Natural killer cell (primary cell): ENCODE measurements around the gene KCTD11. TPM values are rescaled to one million over a fixed set of nuclear protein-coding genes. Genes with fewer than 3 reads are reported as not detected.
"Not testable (repeated sequence)": the region's sequence is repeated elsewhere in the genome, so short reads cannot be mapped to it uniquely, and the experiment has no call there.

Source experiments
- ATAC-seq, 3 donors: fragments of 150-1000 bp in 2 of 3; fragments of 200-7000 bp in 1 of 3; cut with Tn5 transposase; 1 replicate in 1 of 3; 2 replicates in 2 of 3; pipeline ENCODE4 v1.10.0; 2021; ENCODE audit warnings: mild to moderate bottlenecking in 2 of 3, moderate library complexity in 2 of 3
- DNase-seq, 2 donors: peaks; one replicate each; pipeline versions ENCODE4 v3.0.0 to v3.0.0-alpha.2; 2013 to 2021; ENCODE audit warnings: mixed read lengths in 1 of 2
- H3K27ac ChIP-seq: one replicate; pipeline ENCODE4 v1.5.1; 2013; ENCODE audit warnings: mild to moderate bottlenecking, low read length
- H3K27me3 ChIP-seq: one replicate; pipeline ENCODE4 v1.6.1; 2013; ENCODE audit warnings: low read length; ENCODE audit not compliant: control insufficient read depth, insufficient read depth
- H3K36me3 ChIP-seq: one replicate; pipeline ENCODE4 v1.6.1; 2013; ENCODE audit warnings: low read length; ENCODE audit not compliant: control insufficient read depth, insufficient read depth
- H3K4me1 ChIP-seq: one replicate; pipeline ENCODE4 v1.6.1; 2013; ENCODE audit warnings: low read length; ENCODE audit not compliant: control insufficient read depth, insufficient read depth
- H3K4me3 ChIP-seq: one replicate; pipeline ENCODE4 v1.5.1; 2013; ENCODE audit warnings: low read length
- H3K9me3 ChIP-seq: one replicate; pipeline ENCODE4 v1.6.1; 2013; ENCODE audit warnings: low read length; ENCODE audit not compliant: control insufficient read depth, insufficient read depth
- H3K27ac Mint-ChIP-seq, 2 donors: one replicate each; pipeline ENCODE4 v1.8.0; 2022; ENCODE audit warnings: mild to moderate bottlenecking in 2 of 2, mixed read lengths in 2 of 2, moderate library complexity in 1 of 2
- H3K27me3 Mint-ChIP-seq, 2 donors: one replicate each; pipeline ENCODE4 v1.8.0; 2022; ENCODE audit warnings: low read depth in 2 of 2, mixed read lengths in 2 of 2
- H3K36me3 Mint-ChIP-seq: one replicate; pipeline ENCODE4 v1.8.0; 2022; ENCODE audit warnings: mixed read lengths
- H3K4me1 Mint-ChIP-seq, 2 donors: one replicate each; pipeline ENCODE4 v1.8.0; 2022; ENCODE audit warnings: mixed read lengths in 2 of 2
- H3K4me3 Mint-ChIP-seq: one replicate; pipeline ENCODE4 v1.8.0; 2022; ENCODE audit warnings: mild to moderate bottlenecking, moderate library complexity, mixed read lengths
- H3K9me3 Mint-ChIP-seq, 2 donors: one replicate each; pipeline ENCODE4 v1.8.0; 2022; ENCODE audit warnings: mixed read lengths in 2 of 2
- CTCF ChIP-seq: fragments of 200-600 bp; IDR thresholded peaks from one replicate; pipeline ENCODE4 v1.8.0; 2022; ENCODE audit warnings: antibody characterized with exemption
- WGBS: methylation state at CpG from one replicate; pipeline ENCODE4 v1.1.7; 2013; ENCODE audit warnings: missing lambda C conversion rate; ENCODE audit not compliant: insufficient coverage; 5-methylcytosine and 5-hydroxymethylcytosine counted together
- intact Hi-C: fragments of 100-400 bp; cut with micrococcal nuclease; formaldehyde crosslinking; loops from one replicate; pipeline ENCODE4 v1.14.2; 2022
- total RNA-seq, 4 donors: library from RNA; stranded (reverse); fragments of 120-200 nt in 1 of 4; gene quantifications; one replicate each; pipeline versions ENCODE4 v1.2.3 to v1.2.4, GENCODE V29; 2013 to 2022

KCTD11 gene
- total RNA-seq, 3 donors from 2014 or later (not counting 1 experiment from before 2014, with no cell fraction given) = 5.6 to 9.7 (median 8.3) TPM

GRCh38 chr17:7356756-7357155 is 4.8 kb downstream of the KCTD11 start:
- Mint-ChIP-seq H3K4me3 (no peak overlapping the region), H3K27ac (no peak overlapping the region), H3K9me3 (no peaks in the 10 kb centered on the region), H3K36me3 (no peaks in the 10 kb centered on the region), H3K4me1 (peaks cover 9 to 33% of the 10 kb centered on the region in 2 donors), H3K27me3 (peaks cover 0 to 1% of the 10 kb centered on the region in 2 donors)
- ATAC-seq (no peak), DNase-seq (no peak)
- intact Hi-C loops = loop anchor here (1.0 to 10.0 kb wide), 2 partner anchors 205 to 328 kb away; partner anchors contain the start of genes SENP3, TP53 and WRAP53
- Histone ChIP-seq H3K36me3 (no peaks in the 10 kb centered on the region), H3K4me3 (no peak overlapping the region), H3K4me1 (peaks cover 37% of the 10 kb centered on the region), H3K9me3 (no peaks in the 10 kb centered on the region), H3K27me3 (no peaks in the 10 kb centered on the region), H3K27ac (no peak overlapping the region)
- 87% methylated on average over 8 of the region's 8 CpGs for WGBS
- TF ChIP-seq CTCF = no peak

GRCh38 chr17:7357381-7357780 is 5.4 kb downstream of the KCTD11 start:
- 94% methylated on average over 1 of the region's 2 CpGs for WGBS
- TF ChIP-seq CTCF = no peak
- ATAC-seq (no peak), DNase-seq (no peak)
- Mint-ChIP-seq H3K27me3 (peaks cover 0 to 6% of the 10 kb centered on the region in 2 donors), H3K9me3 (no peaks in the 10 kb centered on the region), H3K36me3 (no peaks in the 10 kb centered on the region), H3K27ac (no peak overlapping the region), H3K4me1 (peaks cover 7 to 30% of the 10 kb centered on the region in 2 donors), H3K4me3 (no peak overlapping the region)
- Histone ChIP-seq H3K4me1 (peaks cover 33% of the 10 kb centered on the region), H3K4me3 (no peak overlapping the region), H3K9me3 (no peaks in the 10 kb centered on the region), H3K36me3 (no peaks in the 10 kb centered on the region), H3K27me3 (no peaks in the 10 kb centered on the region), H3K27ac (no peak overlapping the region)
- intact Hi-C loops = loop anchor here (10.0 kb wide), 1 partner anchor 327 kb away; the partner anchor contains the start of genes TP53 and WRAP53

GRCh38 chr17:7361906-7362305 is 9.9 kb downstream of the KCTD11 start:
- no peak for ATAC-seq
- Mint-ChIP-seq H3K27ac (no peak overlapping the region), H3K36me3 (no peaks in the 10 kb centered on the region), H3K4me1 (peaks cover 0 to 3% of the 10 kb centered on the region in 2 donors), H3K4me3 (no peak overlapping the region), H3K9me3 (no peaks in the 10 kb centered on the region), H3K27me3 (peaks cover 0 to 6% of the 10 kb centered on the region in 2 donors)
- Histone ChIP-seq H3K27me3 (no peaks in the 10 kb centered on the region), H3K9me3 (no peaks in the 10 kb centered on the region), H3K4me3 (no peak overlapping the region), H3K4me1 (no peaks in the 10 kb centered on the region), H3K27ac (no peak overlapping the region), H3K36me3 (no peaks in the 10 kb centered on the region)
- DNase-seq = no peak
- WGBS = 52% methylated on average over 3 of the region's 3 CpGs
- no peak for TF ChIP-seq CTCF
- intact Hi-C loops = no loop called here

GRCh38 chr17:7363311-7363710 is 11.3 kb downstream of the KCTD11 start:
- H3K27ac Mint-ChIP-seq = no peak overlapping the region
- Histone ChIP-seq H3K4me3 (no peak overlapping the region), H3K27ac (no peak overlapping the region), H3K4me1 (no peaks in the 10 kb centered on the region), H3K27me3 (no peaks in the 10 kb centered on the region), H3K36me3 (no peaks in the 10 kb centered on the region), H3K9me3 (no peaks in the 10 kb centered on the region)
- DNase-seq = no peak
- TF ChIP-seq CTCF = no peak
- no peak overlapping the region for H3K4me3 Mint-ChIP-seq
- peaks cover 0 to 3% of the 10 kb centered on the region in 2 donors for H3K4me1 Mint-ChIP-seq
- peaks cover 0 to 6% of the 10 kb centered on the region in 2 donors for H3K27me3 Mint-ChIP-seq
- intact Hi-C loops = no loop called here
- no peak for ATAC-seq
- 95% methylated on average over 6 of the region's 6 CpGs for WGBS
- H3K9me3 Mint-ChIP-seq = no peaks in the 10 kb centered on the region
- no peaks in the 10 kb centered on the region for H3K36me3 Mint-ChIP-seq

GRCh38 chr17:7365963-7366362 is 14.0 kb downstream of the KCTD11 start:
- 81% methylated on average over 4 of the region's 7 CpGs for WGBS
- H3K4me1 Mint-ChIP-seq, H3K36me3 Mint-ChIP-seq, H3K4me3 ChIP-seq, H3K4me3 Mint-ChIP-seq, H3K27me3 Mint-ChIP-seq, H3K36me3 ChIP-seq, ATAC-seq, H3K27ac Mint-ChIP-seq, DNase-seq, H3K27me3 ChIP-seq, H3K9me3 Mint-ChIP-seq, H3K9me3 ChIP-seq, intact Hi-C loops, H3K4me1 ChIP-seq, H3K27ac ChIP-seq: not testable (repeated sequence)
